ENCODE data around the gene L3MBTL4. TPM values are rescaled to one million over a fixed set of nuclear protein-coding genes. Genes with fewer than 3 reads are reported as not detected.

Gene L3MBTL4
- total RNA-seq (2022; extraction: Qiagen RNA extraction; ENCODE audit: low read depth), result not detected in 5 replicates

GRCh38 chr18:6414723-6415417, at the start of gene L3MBTL4:
Gene L3MBTL4 (minus strand): TSS chr18:6414911. CDS start chr18:6311625, 103,286 bp downstream.

